H1 (cell line): ENCODE results near the gene FUT2. TPM values are rescaled to one million over a fixed set of nuclear protein-coding genes. Genes with fewer than 3 reads are reported as not detected.

Experiments
- CTCF ChIA-PET: fragments of 300-600 bp; sonication (Branson Sonifier 250); formaldehyde crosslinking; loops from one replicate; lab custom pipeline; 2021; ENCODE audit not compliant: partially characterized antibody; lab: Charles Lee
- POLR2A ChIA-PET: fragments of 300-600 bp; sonication (Branson Sonifier 250); formaldehyde crosslinking; loops from one replicate; lab custom pipeline; 2021; ENCODE audit warnings: inconsistent platforms; ENCODE audit not compliant: partially characterized antibody; lab: Charles Lee
- DNase-seq, 2 experiments: peaks; one replicate each; pipeline versions ENCODE4 v3.0.0 to v3.0.0-alpha.2; 2010 to 2022; ENCODE audit warnings: low spot score in 2 of 2, low read depth in 1 of 2, mixed read lengths in 1 of 2
- FAIRE-seq: peaks from 2 replicates; lab custom pipeline; 2011; peaks lifted over from hg19 to GRCh38; lab: Jason Lieb, UNC
- H2AFZ ChIP-seq: 2 replicates; pipeline ENCODE4 v1.8.1; 2012; ENCODE audit warnings: low read length, inconsistent platforms
- H2AK5ac ChIP-seq: 2 replicates; pipeline ENCODE4 v1.6.1; 2013; ENCODE audit warnings: low read depth, low read length
- H2BK120ac ChIP-seq: replicated peaks from 2 replicates; pipeline ENCODE3; 2013; ENCODE audit warnings: low read depth, low read length, inconsistent platforms
- H2BK12ac ChIP-seq: 2 replicates; pipeline ENCODE4 v1.6.1; 2013; ENCODE audit warnings: low read depth, low read length
- H2BK15ac ChIP-seq: 2 replicates; pipeline ENCODE4 v1.6.1; 2013; ENCODE audit warnings: low read length
- H2BK20ac ChIP-seq: 2 replicates; pipeline ENCODE4 v1.6.1; 2013; ENCODE audit warnings: low read length
- H2BK5ac ChIP-seq: 2 replicates; pipeline ENCODE4 v1.6.1; 2013; ENCODE audit warnings: low read depth, low read length
- H3K14ac ChIP-seq: 2 replicates; pipeline ENCODE4 v1.6.1; 2013; ENCODE audit warnings: inconsistent platforms; ENCODE audit not compliant: insufficient read length
- H3K18ac ChIP-seq: 2 replicates; pipeline ENCODE4 v1.6.1; 2013; ENCODE audit warnings: low read length; ENCODE audit errors: extremely low read depth
- H3K23ac ChIP-seq: 2 replicates; pipeline ENCODE4 v1.6.1; 2013; ENCODE audit warnings: inconsistent platforms; ENCODE audit not compliant: insufficient read length
- H3K23me2 ChIP-seq: 2 replicates; pipeline ENCODE4 v1.6.1; 2013; ENCODE audit warnings: low read depth, low read length
- H3K27ac ChIP-seq: 2 replicates; pipeline ENCODE4 v1.6.1; 2011; ENCODE audit warnings: low read depth, low read length, inconsistent platforms
- H3K27me3 ChIP-seq, 4 experiments: replicated peaks in 1 of 4; 1 replicate in 1 of 4; 2 replicates in 3 of 4; pipeline versions ENCODE4 v1.6.1 to v1.8.1; 2011 to 2013; ENCODE audit warnings: low read length in 3 of 4, mild to moderate bottlenecking in 3 of 4, inconsistent platforms in 2 of 4, mixed read lengths in 2 of 4, moderate library complexity in 1 of 4; ENCODE audit not compliant: control insufficient read depth in 3 of 4, insufficient read depth in 3 of 4; ENCODE audit errors: extremely low read depth in 1 of 4
- H3K36me3 ChIP-seq, 4 experiments: 2 replicates each; pipeline versions ENCODE4 v1.6.1 to v1.8.1; 2011 to 2013; ENCODE audit warnings: mild to moderate bottlenecking in 4 of 4, low read length in 3 of 4, moderate library complexity in 2 of 4, control low read depth in 1 of 4, inconsistent platforms in 1 of 4; ENCODE audit not compliant: insufficient read depth in 4 of 4, control insufficient read depth in 2 of 4
- H3K4ac ChIP-seq: replicated peaks from 2 replicates; pipeline ENCODE3; 2013; ENCODE audit warnings: low read length, low read depth, mixed read lengths, inconsistent platforms; ENCODE audit not compliant: insufficient read length
- H3K4me1 ChIP-seq, 4 experiments: replicated peaks in 1 of 4; 1 replicate in 1 of 4; 2 replicates in 3 of 4; pipeline versions ENCODE4 v1.6.1 to v1.8.1; 2011 to 2013; ENCODE audit warnings: low read length in 3 of 4, inconsistent platforms in 2 of 4, mixed read lengths in 1 of 4; ENCODE audit not compliant: insufficient read depth in 4 of 4, control insufficient read depth in 3 of 4
- H3K4me2 ChIP-seq, 2 experiments: 2 replicates each; pipeline versions ENCODE4 v1.6.1 to v1.8.1; 2011 to 2013; ENCODE audit warnings: low read depth in 2 of 2, low read length in 2 of 2, control low read depth in 1 of 2, inconsistent platforms in 1 of 2, mild to moderate bottlenecking in 1 of 2; ENCODE audit not compliant: insufficient read depth in 1 of 2
- H3K4me3 ChIP-seq, 4 experiments: fragments of 200-600, 300-600 bp in 1 of 4; sonication (generic), shearing (Covaris generic), sonication (Bioruptor Twin) in 1 of 4; 2 replicates each; pipeline versions ENCODE4 v1.5.1 to v1.8.1; 2011 to 2016; ENCODE audit warnings: low read length in 4 of 4, low read depth in 3 of 4, control low read depth in 2 of 4, inconsistent platforms in 2 of 4, mild to moderate bottlenecking in 2 of 4, mixed read lengths in 1 of 4, moderate library complexity in 1 of 4; ENCODE audit not compliant: insufficient read depth in 2 of 4; ENCODE audit errors: extremely low read depth in 1 of 4
- H3K56ac ChIP-seq: replicated peaks from 2 replicates; pipeline ENCODE3; 2013; ENCODE audit warnings: low read depth, mild to moderate bottlenecking, mixed read lengths, low read length, inconsistent platforms; ENCODE audit not compliant: insufficient read length
- H3K79me1 ChIP-seq: 2 replicates; pipeline ENCODE4 v1.6.1; 2013; ENCODE audit warnings: low read depth, low read length, control low read depth
- H3K79me2 ChIP-seq, 2 experiments: 2 replicates each; pipeline versions ENCODE4 v1.6.1 to v1.8.1; 2012 to 2013; ENCODE audit warnings: low read length in 2 of 2, mild to moderate bottlenecking in 2 of 2, inconsistent platforms in 1 of 2; ENCODE audit not compliant: insufficient read depth in 2 of 2, control insufficient read depth in 1 of 2
- H3K9ac ChIP-seq, 4 experiments: replicated peaks in 1 of 4; 1 replicate in 1 of 4; 2 replicates in 3 of 4; pipeline versions ENCODE4 v1.6.1 to v1.8.1; 2011 to 2013; ENCODE audit warnings: low read depth in 3 of 4, low read length in 3 of 4, control low read depth in 2 of 4, mild to moderate bottlenecking in 2 of 4, moderate library complexity in 2 of 4, inconsistent platforms in 1 of 4; ENCODE audit errors: extremely low read depth in 1 of 4
- H3K9me3 ChIP-seq, 2 experiments: 2 replicates each; pipeline versions ENCODE4 v1.6.1 to v1.8.1; 2012 to 2013; ENCODE audit warnings: mild to moderate bottlenecking in 2 of 2, moderate library complexity in 2 of 2, control low read depth in 1 of 2, inconsistent platforms in 1 of 2, low read depth in 1 of 2, low read length in 1 of 2, mixed read lengths in 1 of 2; ENCODE audit not compliant: insufficient read depth in 2 of 2
- H4K20me1 ChIP-seq, 2 experiments: replicated peaks in 1 of 2; 2 replicates each; pipeline versions ENCODE3 to v1.8.1; 2011 to 2013; ENCODE audit warnings: inconsistent platforms in 2 of 2, low read length in 2 of 2, mild to moderate bottlenecking in 1 of 2; ENCODE audit not compliant: insufficient read depth in 2 of 2, control insufficient read depth in 1 of 2
- H4K5ac ChIP-seq: 2 replicates; pipeline ENCODE4 v1.6.1; 2013; ENCODE audit warnings: low read length, low read depth, mixed read lengths, inconsistent platforms; ENCODE audit not compliant: insufficient read length
- H4K8ac ChIP-seq: 2 replicates; pipeline ENCODE4 v1.8.0; 2013; ENCODE audit warnings: mild to moderate bottlenecking, moderate library complexity, low read length, inconsistent platforms; ENCODE audit not compliant: insufficient read depth; ENCODE audit errors: extremely low read depth
- H4K91ac ChIP-seq: replicated peaks from 2 replicates; pipeline ENCODE3; 2013; ENCODE audit warnings: low read length, mixed read lengths, inconsistent platforms; ENCODE audit not compliant: insufficient read length
- CHD2 ChIP-seq: IDR thresholded peaks from 2 replicates; pipeline ENCODE4 v1.6.1; 2012; ENCODE audit warnings: low read length, improper control_type of control experiment
- CTCF ChIP-seq, 3 experiments: IDR thresholded peaks; 1 replicate in 2 of 3; 2 replicates in 1 of 3; pipeline versions ENCODE4 v1.5.1 to v1.6.1; 2011; ENCODE audit warnings: low read length in 3 of 3, mild to moderate bottlenecking in 3 of 3, inconsistent platforms in 2 of 3, low read depth in 1 of 3, moderate library complexity in 1 of 3; ENCODE audit not compliant: insufficient read depth in 1 of 3; ENCODE audit errors: control extremely low read depth in 1 of 3
- FOSL1 ChIP-seq: IDR thresholded peaks from 2 replicates; pipeline ENCODE4 v1.6.1; 2011; ENCODE audit warnings: mild to moderate bottlenecking, low read depth, low read length, moderate library complexity; ENCODE audit not compliant: insufficient read depth
- POLR2A ChIP-seq, 2 experiments: IDR thresholded peaks; 1 replicate in 1 of 2; 2 replicates in 1 of 2; pipeline ENCODE4 v1.6.1; 2011; ENCODE audit warnings: low read depth in 2 of 2, low read length in 2 of 2, mild to moderate bottlenecking in 2 of 2; ENCODE audit errors: control extremely low read depth in 1 of 2
- POLR2AphosphoS5 ChIP-seq: IDR thresholded peaks from 2 replicates; pipeline ENCODE4 v1.6.1; 2011; ENCODE audit warnings: low read depth, low read length
- POU5F1 ChIP-seq: IDR thresholded peaks from 2 replicates; pipeline ENCODE4 v1.6.1; 2011; ENCODE audit warnings: low read depth, mild to moderate bottlenecking, low read length, moderate library complexity
- RFX5 ChIP-seq: IDR thresholded peaks from 2 replicates; pipeline ENCODE4 v1.6.1; 2011; ENCODE audit warnings: low read depth, low read length, improper control_type of control experiment, borderline replicate concordance
- SIN3A ChIP-seq, 2 experiments: IDR thresholded peaks in 1 of 2; conservative IDR thresholded peaks in 1 of 2; 2 replicates each; pipeline ENCODE4 v1.6.1; 2011 to 2012; ENCODE audit warnings: low read length in 2 of 2, improper control_type of control experiment in 1 of 2, low read depth in 1 of 2, mild to moderate bottlenecking in 1 of 2
- SIX5 ChIP-seq: IDR thresholded peaks from 2 replicates; pipeline ENCODE4 v1.6.1; 2011; ENCODE audit warnings: mild to moderate bottlenecking, low read depth, low read length
- TCF12 ChIP-seq: IDR thresholded peaks from 2 replicates; pipeline ENCODE4 v1.6.1; 2011; ENCODE audit warnings: low read depth, mild to moderate bottlenecking, low read length
- YY1 ChIP-seq: IDR thresholded peaks from 2 replicates; pipeline ENCODE4 v1.6.1; 2011; ENCODE audit warnings: low read depth, mild to moderate bottlenecking, low read length
- ZNF274 ChIP-seq: IDR thresholded peaks from 2 replicates; pipeline ENCODE4 v1.7.0; 2012; ENCODE audit warnings: low read length, borderline replicate concordance; ENCODE audit errors: extremely low read depth
- WGBS, 2 experiments: shearing (Covaris generic) in 1 of 2; methylation state at CpG; one replicate each; pipeline versions ENCODE4 v1.1.6 to v1.1.7; 2013 to 2015; ENCODE audit warnings: low lambda C conversion rate in 2 of 2, mixed read lengths in 2 of 2, inconsistent platforms in 1 of 2, low coverage in 1 of 2, missing lambda C conversion rate in 1 of 2; ENCODE audit not compliant: insufficient replicate concordance in 2 of 2, insufficient coverage in 1 of 2, insufficient read length in 1 of 2; ENCODE audit errors: extremely low coverage in 1 of 2, missing lambda C conversion rate in 1 of 2; 5-methylcytosine and 5-hydroxymethylcytosine counted together
- polyA plus RNA-seq, 7 experiments: library from polyadenylated mRNA; depleted of rRNA in 3 of 7; stranded (reverse) in 5 of 7; unstranded in 2 of 7; fragments of >200 nt in 5 of 7; fragments of 200-250 nt in 2 of 7; gene quantifications; 1 replicate in 5 of 7; 2 replicates in 1 of 7; 4 replicates in 1 of 7; pipeline versions ENCODE4 v1.2.1 to v1.2.3, GENCODE V29; 2011 to 2013; ENCODE audit warnings: missing spikeins in 2 of 7, mixed read lengths in 2 of 7
- total RNA-seq: library from RNA; stranded (reverse); fragmentation: NEBNext Ultra II Directional; extraction: Animal tissue kit (Norgen Biotek cat#: 25700); gene quantifications from 2 replicates; pipeline ENCODE4 v1.2.1, GENCODE V29; 2021

The FUT2 gene
- total and polyA plus RNA-seq, 2 of the 8 experiments (the other 6 are each of a cell fraction or from before 2014, with no cell fraction given) = 5.0 to 5.6 TPM

- H3K9me3 ChIP-seq = peaks cover 0 to 3% of the 10 kb centered on the region in 2 experiments; a peak in 2 of 4 replicates
- no peak overlapping the region for H4K5ac ChIP-seq
- H3K4me3 ChIP-seq = no peak overlapping the region
- H3K79me2 ChIP-seq = no peaks in the 10 kb centered on the region; a peak in 1 of 4 replicates
- peaks cover 0 to 4% of the 10 kb centered on the region in 2 experiments for H4K20me1 ChIP-seq
- no peak overlapping the region for H2BK120ac ChIP-seq
- FAIRE-seq (no peak), DNase-seq (no peak)
- POLR2A ChIA-PET = interaction anchor here (0.9 to 1.2 kb wide), 3 partner anchors 16 to 31 kb away, joined by 3 to 4 read pairs (median 3); partner anchors contain the start of gene CA11
- H3K27me3 ChIP-seq = no peaks in the 10 kb centered on the region; a peak in 1 of 7 replicates
- H3K4me2 ChIP-seq = no peak overlapping the region
- 87% methylated on average over 6 of the region's 6 CpGs; no CpG with 5 or more reads in 1 of the 2 experiments for WGBS, 2 experiments
- CTCF ChIA-PET = interaction anchor here (0.7 to 5.4 kb wide), 5 partner anchors 10 to 50 kb away, joined by 3 to 32 read pairs (median 5); partner anchors contain the start of gene FUT2
- H2BK12ac ChIP-seq = no peak overlapping the region
- no peak overlapping the region for H4K8ac ChIP-seq
- H3K4me1 ChIP-seq = 0 out of 7 replicates have a peak, but pooled peaks cover 0 to 3% (median 0%) of the 10 kb centered on the region in 4 experiments
- no peak overlapping the region for H3K27ac ChIP-seq
- peaks cover 12% of the 10 kb centered on the region; the same call in 1 of the 2 replicates for H3K23me2 ChIP-seq
- H3K56ac ChIP-seq = no peak overlapping the region
- H3K18ac ChIP-seq = no peak overlapping the region
- H2BK5ac ChIP-seq = no peak overlapping the region
- H2AFZ ChIP-seq = no peak overlapping the region
- no peak overlapping the region for H3K14ac ChIP-seq
- no peak overlapping the region for H2BK20ac ChIP-seq
- no peak overlapping the region for H3K4ac ChIP-seq
- no peak overlapping the region for H2BK15ac ChIP-seq
- no peak overlapping the region for H3K23ac ChIP-seq
- H2AK5ac ChIP-seq = no peak overlapping the region
- H4K91ac ChIP-seq = no peak overlapping the region
- no peaks in the 10 kb centered on the region for H3K36me3 ChIP-seq
- H3K9ac ChIP-seq = no peak overlapping the region
- H3K79me1 ChIP-seq = no peaks in the 10 kb centered on the region
- TF ChIP-seq POLR2A (IDR thresholded peaks at IDR 0.05; ENCODE audit: control extremely low read depth in 1 of 2, low read depth in 2 of 2, low read length in 2 of 2) (no peak), ZNF274 (no peak), POU5F1 (no peak), SIX5 (no peak), TCF12 (no peak), SIN3A (conservative IDR thresholded peaks at IDR 0.05 in 1 of 2, IDR thresholded peaks at IDR 0.05 in 1 of 2; ENCODE audit: low read depth in 1 of 2, low read length in 2 of 2) (no peak), CHD2 (no peak), RFX5 (no peak), CTCF (IDR thresholded peaks at IDR 0.05; ENCODE audit: control extremely low read depth in 1 of 3, insufficient read depth in 1 of 3, low read depth in 1 of 3, low read length in 3 of 3) (no peak), FOSL1 (no peak), POLR2AphosphoS5 (no peak), YY1 (no peak)
Measured at GRCh38 chr19:48665786-48666185, 30.0 kb upstream of the FUT2 start.
